Loucy (cell line): ENCODE measurements around the gene ZSWIM1.

Source experiments
- EZH2phosphoT487 ChIP-seq: fragments of 200-600 bp; IDR thresholded peaks from 2 replicates; pipeline ENCODE4 v1.6.1; 2018; ENCODE audit warnings: antibody characterized with exemption, mild to moderate bottlenecking, moderate library complexity, borderline replicate concordance
- TF ChIP-seq, protein P1 (sequence below): fragments of 200-600 bp; sonication (generic); conservative IDR thresholded peaks from 2 replicates; pipeline ENCODE4 v1.5.1; 2014; ENCODE audit warnings: mild to moderate bottlenecking, antibody characterized with exemption, low read length

GRCh38 chr20:45896641-45897161, 15.7 kb downstream of the ZSWIM1 start:
- TF ChIP-seq, protein P1, sequence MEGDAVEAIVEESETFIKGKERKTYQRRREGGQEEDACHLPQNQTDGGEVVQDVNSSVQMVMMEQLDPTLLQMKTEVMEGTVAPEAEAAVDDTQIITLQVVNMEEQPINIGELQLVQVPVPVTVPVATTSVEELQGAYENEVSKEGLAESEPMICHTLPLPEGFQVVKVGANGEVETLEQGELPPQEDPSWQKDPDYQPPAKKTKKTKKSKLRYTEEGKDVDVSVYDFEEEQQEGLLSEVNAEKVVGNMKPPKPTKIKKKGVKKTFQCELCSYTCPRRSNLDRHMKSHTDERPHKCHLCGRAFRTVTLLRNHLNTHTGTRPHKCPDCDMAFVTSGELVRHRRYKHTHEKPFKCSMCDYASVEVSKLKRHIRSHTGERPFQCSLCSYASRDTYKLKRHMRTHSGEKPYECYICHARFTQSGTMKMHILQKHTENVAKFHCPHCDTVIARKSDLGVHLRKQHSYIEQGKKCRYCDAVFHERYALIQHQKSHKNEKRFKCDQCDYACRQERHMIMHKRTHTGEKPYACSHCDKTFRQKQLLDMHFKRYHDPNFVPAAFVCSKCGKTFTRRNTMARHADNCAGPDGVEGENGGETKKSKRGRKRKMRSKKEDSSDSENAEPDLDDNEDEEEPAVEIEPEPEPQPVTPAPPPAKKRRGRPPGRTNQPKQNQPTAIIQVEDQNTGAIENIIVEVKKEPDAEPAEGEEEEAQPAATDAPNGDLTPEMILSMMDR = no peak
- TF ChIP-seq EZH2phosphoT487 = no peak
